Upper lobe of right lung (tissue), 1 donor: Measurements from ENCODE around the gene NELL1. TPM values are rescaled to one million over a fixed set of nuclear protein-coding genes. Genes with fewer than 3 reads are reported as not detected.

Source experiments
- ATAC-seq: fragments of 200-7000 bp; cut with Tn5 transposase; one replicate; pipeline ENCODE4 v1.9.1; 2020; ENCODE audit warnings: mild to moderate bottlenecking, moderate library complexity
- DNase-seq: peaks from one replicate; pipeline ENCODE4 v3.0.0-alpha.2; 2020
- H3K27ac ChIP-seq: fragments of 200-600 bp; one replicate; pipeline ENCODE4 v1.8.0; 2022
- H3K27me3 ChIP-seq: fragments of 200-600 bp; one replicate; pipeline ENCODE4 v1.8.0; 2022; ENCODE audit warnings: mild to moderate bottlenecking
- H3K36me3 ChIP-seq: fragments of 200-600 bp; one replicate; pipeline ENCODE4 v1.8.0; 2022
- H3K4me1 ChIP-seq: fragments of 200-600 bp; one replicate; pipeline ENCODE4 v1.8.0; 2022
- H3K4me3 ChIP-seq: fragments of 200-600 bp; one replicate; pipeline ENCODE4 v1.8.0; 2022; ENCODE audit warnings: mild to moderate bottlenecking
- H3K9me3 ChIP-seq: fragments of 200-600 bp; one replicate; pipeline ENCODE4 v1.8.0; 2022
- CTCF ChIP-seq: fragments of 200-600 bp; IDR thresholded peaks from one replicate; pipeline ENCODE4 v1.8.0; 2022; ENCODE audit warnings: antibody characterized with exemption
- intact Hi-C: fragments of 100-400 bp; cut with DNase I; formaldehyde crosslinking; loops from one replicate; pipeline ENCODE4 v1.11.0; 2022
- total RNA-seq: library from RNA; stranded (reverse); fragmentation: NEBNext Ultra II Directional; extraction: Animal tissue kit (Norgen Biotek cat#: 25700); gene quantifications from one replicate; pipeline ENCODE4 v1.2.1, GENCODE V29; 2021
- donor health status: DM: no; HTN: yes; CAD: no; lungs with severe emphysema.

Gene NELL1
- total RNA-seq, 1 donor from 2014 or later, result not detected

- ATAC-seq (no peak), DNase-seq (no peak)
- Histone ChIP-seq H3K27ac (no peak overlapping the region), H3K4me1 (no peaks in the 10 kb centered on the region), H3K9me3 (no peaks in the 10 kb centered on the region), H3K27me3 (no peaks in the 10 kb centered on the region), H3K36me3 (no peaks in the 10 kb centered on the region), H3K4me3 (no peak overlapping the region)
- no peak for TF ChIP-seq CTCF
- intact Hi-C loops, result no loop called here
These were observed 199.7 kb downstream of the NELL1 start for GRCh38 chr11:20869123-20869522.

DNA sequence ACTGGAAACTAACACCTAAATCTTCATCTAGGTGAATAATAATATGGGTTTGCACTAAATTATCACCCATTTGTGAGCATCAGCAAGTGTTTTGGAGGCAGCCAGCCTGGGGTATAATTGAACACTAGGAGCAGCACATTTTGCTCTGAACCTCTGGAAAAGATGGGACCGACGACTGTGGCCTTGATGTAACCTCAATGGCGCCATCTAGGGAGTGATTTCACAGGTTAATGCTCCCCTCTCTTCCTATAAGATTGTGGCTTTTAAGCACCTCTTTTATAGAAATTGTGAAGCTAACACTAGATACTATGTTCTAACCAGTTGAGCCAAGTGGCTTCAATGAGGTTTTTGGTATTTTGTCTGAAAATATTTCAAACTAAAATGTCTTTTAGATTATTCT lies 203.7 kb downstream of the NELL1 start:
- H3K4me1 ChIP-seq, result no peaks in the 10 kb centered on the region
- intact Hi-C loops, result no loop called here
- no peak overlapping the region for H3K4me3 ChIP-seq
- no peaks in the 10 kb centered on the region for H3K9me3 ChIP-seq
- H3K27ac ChIP-seq, result no peak overlapping the region
- H3K27me3 ChIP-seq, result no peaks in the 10 kb centered on the region
- peak; percentile 25 for TF ChIP-seq CTCF
- no peaks in the 10 kb centered on the region for H3K36me3 ChIP-seq
- ATAC-seq (peak; percentile 43), DNase-seq (no peak)

DNA sequence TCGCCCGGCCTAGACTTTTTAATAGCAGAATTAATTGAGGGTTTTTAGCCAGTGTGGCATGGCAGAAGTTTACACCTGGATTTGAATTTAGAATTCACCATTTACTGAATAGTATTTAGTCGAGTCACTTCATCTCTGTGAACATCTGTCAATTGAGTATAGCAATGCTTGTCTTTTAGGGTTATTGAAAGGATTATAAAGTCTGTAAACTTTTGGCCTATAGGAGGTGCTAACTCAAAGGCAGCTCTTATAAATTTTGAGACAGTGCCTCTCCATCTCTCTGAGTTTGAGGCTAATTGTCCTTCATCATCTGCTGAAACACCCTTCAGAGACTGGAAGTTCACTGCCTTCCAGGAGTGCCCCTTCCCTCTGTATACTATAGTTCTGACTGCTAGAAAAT lies 205.0 kb downstream of the NELL1 start:
- no peaks in the 10 kb centered on the region for H3K4me1 ChIP-seq

GRCh38 chr11:20875889-20876288 lies 206.5 kb downstream of the NELL1 start:
- Histone ChIP-seq H3K27me3 (no peaks in the 10 kb centered on the region), H3K36me3 (no peaks in the 10 kb centered on the region), H3K27ac (no peak overlapping the region), H3K9me3 (no peaks in the 10 kb centered on the region), H3K4me1 (no peaks in the 10 kb centered on the region), H3K4me3 (no peak overlapping the region)
- DNase-seq (no peak), ATAC-seq (no peak)
- no peak for TF ChIP-seq CTCF
- intact Hi-C loops, result no loop called here

More for the DNA sequence above, 205.0 kb downstream of the NELL1 start:
- Histone ChIP-seq H3K27ac (no peak overlapping the region), H3K4me3 (no peak overlapping the region), H3K36me3 (no peaks in the 10 kb centered on the region), H3K27me3 (no peaks in the 10 kb centered on the region), H3K9me3 (no peaks in the 10 kb centered on the region)
- intact Hi-C loops, result no loop called here
- ATAC-seq (no peak), DNase-seq (no peak)
- TF ChIP-seq CTCF, result no peak

DNA sequence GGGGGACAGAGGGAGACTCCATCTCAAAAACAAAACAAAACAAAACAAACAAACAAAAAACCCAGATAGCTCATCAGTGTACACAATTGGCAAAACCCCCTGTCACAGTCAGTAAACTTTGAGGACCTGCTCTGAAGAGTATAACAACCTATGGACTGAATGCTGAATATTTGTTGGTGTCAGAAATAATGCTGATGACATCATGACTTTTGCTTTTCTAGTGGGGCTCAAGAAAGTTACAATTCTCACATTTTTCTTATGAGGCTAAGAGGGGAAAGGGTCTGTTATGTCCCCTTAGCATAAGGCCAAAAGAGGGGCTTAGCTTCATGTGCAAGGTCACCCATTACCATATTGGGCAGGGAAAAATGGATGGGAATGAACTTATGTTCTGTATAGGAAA lies 207.4 kb downstream of the NELL1 start:
- no peaks in the 10 kb centered on the region for H3K9me3 ChIP-seq
- H3K4me1 ChIP-seq, result no peaks in the 10 kb centered on the region
- ATAC-seq, result no peak
- H3K4me3 ChIP-seq, result no peak overlapping the region
- no peaks in the 10 kb centered on the region for H3K27me3 ChIP-seq
- no peaks in the 10 kb centered on the region for H3K36me3 ChIP-seq
- H3K27ac ChIP-seq, result no peak overlapping the region
- TF ChIP-seq CTCF, result no peak
- intact Hi-C loops, result no loop called here
- no peak for DNase-seq

DNA sequence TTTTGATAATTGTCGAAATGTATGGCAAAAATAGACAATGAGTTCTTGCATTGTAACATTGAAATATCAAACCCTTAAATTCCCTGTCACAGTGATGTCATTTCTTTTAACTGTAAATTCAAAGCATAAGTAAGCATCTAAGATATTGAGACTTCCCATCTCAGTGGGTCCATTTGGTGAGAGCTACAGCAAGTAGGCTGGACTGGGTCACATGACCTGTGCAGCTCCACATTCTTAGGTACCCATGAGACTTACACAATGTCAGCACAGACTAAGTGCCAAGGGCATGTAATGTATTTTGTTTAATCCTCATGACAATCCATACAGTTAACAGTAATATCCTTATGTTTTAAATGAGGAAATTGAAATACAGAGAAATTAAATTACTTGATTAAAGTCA lies 210.7 kb downstream of the NELL1 start:
- DNase-seq (no peak), ATAC-seq (no peak)
- no peak overlapping the region for H3K27ac ChIP-seq
- H3K27me3 ChIP-seq, result no peaks in the 10 kb centered on the region
- intact Hi-C loops, result no loop called here
- H3K4me3 ChIP-seq, result no peak overlapping the region
- no peak for TF ChIP-seq CTCF
- H3K36me3 ChIP-seq, result no peaks in the 10 kb centered on the region
- no peaks in the 10 kb centered on the region for H3K4me1 ChIP-seq
- H3K9me3 ChIP-seq, result no peaks in the 10 kb centered on the region
